HG03095 (cell line): ENCODE results near the gene RRM1.
"Not testable (repeated sequence)": the region's sequence is repeated elsewhere in the genome, so short reads cannot be mapped to it uniquely, and the experiment has no call there.

Source experiments
- ATAC-seq: cut with Tn5 transposase; IDR thresholded peaks from one replicate; pipeline ENCODE4 v1.9.1; 2021; ENCODE audit warnings: moderate library complexity; ENCODE audit not compliant: unreplicated experiment

Gene RRM1

DNA sequence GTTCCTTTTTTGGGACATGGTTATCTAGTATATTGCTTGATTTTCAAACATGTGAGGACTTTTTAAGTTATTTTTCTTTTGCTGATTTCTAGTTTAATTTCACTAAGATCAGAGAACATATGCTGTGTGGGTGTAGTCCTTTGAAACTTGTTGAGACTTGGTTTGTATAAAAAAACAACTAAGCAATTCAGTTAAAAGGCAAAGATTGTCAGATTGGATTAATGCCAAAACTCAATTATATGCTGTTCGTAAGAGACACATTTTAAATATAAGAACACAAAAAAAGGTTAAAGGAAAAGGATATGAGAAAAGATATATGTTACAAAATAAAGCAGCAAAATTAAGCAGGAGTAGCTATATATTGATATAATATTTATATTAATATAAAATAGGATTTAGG, 17.8 kb upstream of the RRM1 start:
- no peak for ATAC-seq

DNA sequence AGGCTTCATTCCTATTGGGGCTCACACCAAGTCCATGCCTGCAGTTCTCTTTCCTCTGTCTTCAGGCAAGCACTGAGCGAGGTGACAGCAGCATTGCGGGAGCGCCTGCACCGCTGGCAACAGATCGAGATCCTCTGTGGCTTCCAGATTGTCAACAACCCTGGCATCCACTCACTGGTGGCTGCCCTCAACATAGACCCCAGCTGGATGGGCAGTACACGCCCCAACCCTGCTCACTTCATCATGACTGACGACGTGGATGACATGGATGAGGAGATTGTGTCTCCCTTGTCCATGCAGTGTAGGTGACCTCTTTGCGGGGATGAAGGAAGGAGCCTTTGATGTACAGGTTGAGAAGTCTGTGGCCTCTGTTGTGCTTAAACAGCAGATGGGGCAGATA, 11.4 kb upstream of the RRM1 start:
- ATAC-seq = no peak

DNA sequence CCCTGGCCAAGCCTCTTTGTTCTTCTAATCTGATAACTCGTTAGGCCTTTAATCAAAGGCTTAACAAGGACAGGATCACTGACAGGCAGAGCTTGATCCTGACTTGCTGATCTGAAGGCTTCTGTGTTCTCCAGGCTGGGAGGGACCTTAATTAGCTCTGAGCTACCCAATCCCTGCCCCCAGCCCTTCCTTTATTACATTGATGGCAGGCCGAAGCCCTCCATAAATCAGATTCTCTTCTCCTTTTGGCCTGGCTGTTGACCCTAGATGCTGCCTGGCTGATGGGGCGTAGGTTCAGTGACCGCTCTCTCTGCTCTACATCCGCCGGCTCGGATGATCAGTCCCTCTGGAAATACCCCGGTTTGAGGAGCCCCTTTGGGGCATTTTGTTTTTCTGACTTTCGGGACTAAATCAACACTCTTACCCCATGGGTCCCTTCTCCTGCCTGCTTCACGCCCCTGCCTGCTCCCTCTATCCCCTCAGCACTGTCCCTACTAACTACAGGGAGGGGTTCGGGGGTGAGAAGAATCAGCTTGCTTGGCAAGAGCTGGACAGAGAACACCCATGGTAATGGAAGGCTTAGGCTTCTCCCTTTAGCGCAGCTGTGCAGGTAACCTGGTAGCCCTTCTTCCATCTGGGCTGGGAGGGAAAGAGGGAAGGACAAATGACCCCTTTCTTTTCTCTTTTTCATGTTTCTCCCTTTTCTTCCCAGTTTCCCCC, 10.0 kb upstream of the RRM1 start:
- ATAC-seq = no peak

DNA sequence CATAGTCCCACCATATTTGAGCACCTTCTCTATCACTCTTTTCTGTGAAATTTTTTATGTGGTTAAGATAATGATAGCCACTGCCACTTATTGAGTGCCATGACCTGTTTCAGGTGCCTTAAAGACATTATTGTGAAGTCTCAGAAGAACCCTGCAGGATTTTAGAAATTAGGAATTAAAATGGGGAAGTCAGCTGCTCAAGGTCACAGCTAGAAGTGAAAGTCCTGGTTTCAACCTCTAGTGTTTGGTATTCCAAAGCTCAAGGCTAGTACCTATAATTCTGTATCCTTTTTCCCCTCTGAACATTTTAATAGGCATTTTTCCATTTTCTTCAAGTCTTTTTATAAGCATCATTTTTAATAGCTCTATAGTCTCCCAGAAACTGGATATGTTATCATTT, 9.0 kb upstream of the RRM1 start:
- no peak for ATAC-seq

DNA sequence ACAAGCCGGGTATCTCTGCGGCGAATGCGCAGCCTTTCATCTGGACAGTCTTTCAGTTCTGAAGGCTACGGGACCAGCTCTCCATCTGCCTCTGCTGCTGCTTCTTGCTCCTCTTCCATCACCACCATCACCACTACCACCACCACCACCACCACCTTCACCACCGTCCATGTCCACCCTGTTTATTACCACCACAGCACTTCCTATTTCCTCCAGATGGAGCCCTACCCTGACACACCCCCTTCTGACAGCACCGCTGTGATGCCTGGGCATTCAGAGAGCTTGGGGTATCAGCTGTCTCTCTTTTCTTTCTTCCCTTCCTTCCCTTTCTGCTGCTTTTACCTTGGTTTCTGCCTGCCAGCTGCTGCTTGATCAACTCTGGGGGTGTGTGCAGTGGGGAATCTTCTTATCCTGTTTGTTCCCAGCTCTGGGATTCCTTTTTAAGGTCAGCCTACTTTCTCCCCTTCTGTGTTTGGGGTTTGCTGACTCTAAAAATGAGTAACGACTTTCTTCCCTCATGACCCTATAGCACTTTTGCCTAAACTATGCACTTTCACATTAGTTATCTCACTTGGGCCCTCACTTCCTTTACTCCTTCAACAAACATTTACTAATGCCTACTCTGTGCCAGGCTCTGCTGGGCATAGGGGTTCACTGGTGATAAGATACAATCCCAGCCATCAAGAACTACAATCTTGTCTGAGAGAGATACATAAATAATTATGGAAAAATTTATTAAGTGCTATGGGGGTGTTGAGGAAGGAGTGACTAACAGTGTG, 7.8 kb upstream of the RRM1 start:
- ATAC-seq = no peak

DNA sequence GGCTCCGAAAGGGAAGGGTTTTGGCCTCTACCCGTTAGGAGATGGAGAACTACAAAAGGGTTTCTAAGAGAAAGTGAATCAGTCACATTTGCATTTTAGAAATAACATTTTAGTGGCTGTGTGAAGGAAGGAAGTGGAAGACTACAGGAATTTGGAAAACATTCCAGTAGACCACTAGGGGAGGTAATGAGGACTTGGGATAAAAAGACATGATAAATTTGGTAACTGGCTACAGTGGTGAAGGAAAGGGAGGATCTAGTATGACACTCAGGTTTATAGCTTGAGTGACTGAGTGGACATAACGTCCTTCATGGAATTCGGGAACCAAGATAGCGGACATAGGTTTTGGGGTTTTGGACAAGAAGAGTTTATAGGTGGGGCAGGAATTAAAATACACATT, 7.0 kb upstream of the RRM1 start:
- ATAC-seq = no peak

DNA sequence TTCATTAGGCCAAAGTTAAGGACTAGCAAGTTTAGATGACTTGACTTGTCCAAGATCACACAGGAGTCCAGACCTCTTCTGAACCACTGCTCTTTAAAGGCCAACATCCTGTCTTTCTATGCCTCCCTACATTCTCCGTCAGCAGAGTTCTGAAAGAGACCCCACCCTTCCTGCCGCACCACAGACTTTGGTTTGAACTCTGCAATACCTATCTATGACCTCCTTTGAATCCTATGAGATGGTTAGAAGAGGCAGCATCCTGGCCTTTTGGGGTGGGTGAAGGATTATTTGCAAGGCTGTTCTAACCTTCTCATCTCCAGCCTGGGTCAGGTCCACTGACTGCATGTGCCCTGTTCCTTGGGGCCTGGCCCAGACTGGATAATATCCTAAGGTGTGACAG, 4.3 kb upstream of the RRM1 start:
- ATAC-seq = no peak

DNA sequence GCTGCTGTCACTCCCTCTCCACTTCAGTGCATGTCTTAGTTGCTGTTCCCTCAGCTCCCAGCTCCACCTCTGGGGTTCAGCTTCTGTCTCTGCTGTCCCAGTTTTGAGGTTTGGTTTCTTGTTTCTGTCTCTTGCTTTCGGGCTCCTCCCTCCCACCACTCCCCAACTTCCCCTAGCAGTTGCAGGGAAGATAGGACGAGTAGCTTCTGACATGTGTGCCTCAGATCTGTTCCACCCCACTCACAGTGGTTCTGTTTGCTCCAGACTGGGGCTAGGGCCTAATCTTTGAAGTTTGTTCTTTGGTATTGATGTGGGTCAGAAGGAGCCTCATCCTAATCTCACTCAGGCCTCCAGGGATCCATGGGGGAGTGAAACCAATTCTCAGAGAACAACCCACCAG, 2.6 kb upstream of the RRM1 start:
- ATAC-seq = no peak

DNA sequence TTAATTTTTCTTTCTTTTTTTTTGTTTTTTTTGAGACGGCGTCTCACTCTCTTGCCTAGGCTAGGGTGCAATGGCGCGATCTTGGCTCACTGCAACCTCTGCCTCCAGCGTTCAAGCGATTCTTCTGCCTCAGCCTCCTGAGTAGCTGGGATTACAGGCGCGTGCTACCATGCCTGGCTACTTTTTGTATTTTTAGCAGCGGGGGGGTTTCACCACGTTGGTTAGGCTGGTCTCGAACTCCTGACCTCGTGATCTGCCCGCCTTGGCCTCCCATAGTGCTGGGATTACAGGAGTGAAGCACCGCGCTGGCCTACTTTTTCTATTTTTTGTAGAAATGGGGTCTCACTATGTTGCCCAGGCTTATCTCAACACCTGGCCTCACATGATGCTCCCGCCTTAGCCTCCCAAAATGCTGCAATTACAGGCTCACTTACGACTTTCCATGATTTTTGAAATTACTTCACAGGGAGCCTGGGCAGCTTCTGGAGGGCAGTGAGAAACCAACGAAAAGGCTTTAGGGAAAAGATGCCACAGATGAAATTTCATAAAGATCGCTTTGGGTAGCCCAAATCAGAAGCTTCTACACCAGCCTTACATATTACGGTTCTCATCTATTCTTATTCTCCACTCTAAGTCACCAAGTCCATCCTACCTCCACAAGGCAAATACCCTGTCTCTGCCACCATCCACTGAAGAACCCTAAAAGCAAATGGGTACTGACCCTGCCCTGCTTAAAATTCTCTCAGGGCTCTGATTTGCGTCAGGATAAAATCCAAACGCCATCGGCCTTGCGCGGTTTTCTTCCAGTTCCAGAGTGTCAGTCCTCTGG, 866 bp upstream of the RRM1 start:
- ATAC-seq = no peak

DNA sequence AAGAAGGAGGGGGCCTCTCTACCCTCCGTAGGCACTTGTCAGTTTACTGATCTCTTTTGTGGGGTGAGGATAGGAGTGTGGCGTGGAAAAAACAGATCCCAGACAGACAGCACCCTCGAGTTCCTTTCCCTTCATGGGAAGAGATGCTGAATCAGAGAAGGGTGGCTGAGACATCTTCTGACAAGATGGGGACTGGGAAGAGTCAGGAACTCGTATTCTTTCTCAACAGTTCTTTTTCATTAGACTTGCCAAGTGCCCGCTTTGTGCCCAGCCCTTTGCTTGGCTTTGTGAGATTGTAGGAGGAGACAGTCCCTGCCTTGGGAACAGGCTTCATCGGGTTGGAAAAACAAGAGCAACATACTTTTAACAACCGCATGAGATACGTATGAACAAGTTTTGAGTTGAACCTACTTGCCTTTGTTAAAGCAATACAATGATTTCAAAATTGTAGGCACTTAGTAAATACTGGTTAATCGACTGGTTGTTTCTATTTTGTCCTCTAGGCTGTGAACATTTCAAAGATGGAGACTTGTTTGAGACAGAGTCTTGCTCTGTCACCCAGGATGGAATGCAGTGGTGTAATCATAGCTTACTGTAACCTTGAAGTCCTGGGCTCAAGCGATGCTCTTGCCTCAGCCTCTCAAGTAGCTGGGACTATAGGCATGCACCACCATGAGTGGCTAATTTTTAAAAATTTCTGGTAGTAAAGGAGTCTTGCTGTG, 1.1 kb downstream of the RRM1 start:
- no peak for ATAC-seq

DNA sequence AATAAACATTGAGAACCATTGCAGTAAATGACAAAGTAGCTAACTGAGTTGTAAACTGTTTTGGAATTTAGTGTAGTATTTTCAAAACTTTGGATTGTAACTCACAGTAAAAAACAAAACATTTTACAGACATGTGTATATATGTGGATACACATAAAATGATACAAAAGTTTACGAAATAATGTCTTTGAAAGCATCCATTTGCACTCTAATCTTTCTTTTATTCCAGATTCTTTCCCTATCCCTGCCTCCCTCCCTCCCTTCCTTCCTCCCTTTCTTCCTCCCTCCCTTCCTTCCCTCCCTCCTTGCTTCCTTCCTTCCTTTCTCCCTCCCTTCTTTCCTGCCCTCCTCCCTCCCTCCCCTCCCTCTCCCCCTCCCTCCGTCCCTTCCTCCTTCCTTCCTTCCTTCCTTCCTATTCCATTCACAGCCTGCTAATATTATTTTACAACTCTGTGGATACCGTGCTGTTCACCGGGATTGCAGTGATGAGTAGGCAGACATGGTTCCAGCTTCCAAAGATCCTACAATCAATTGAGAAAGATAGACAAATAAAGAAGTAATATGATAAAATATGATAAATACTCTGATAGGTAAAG, 3.5 kb downstream of the RRM1 start:
- ATAC-seq = no peak

DNA sequence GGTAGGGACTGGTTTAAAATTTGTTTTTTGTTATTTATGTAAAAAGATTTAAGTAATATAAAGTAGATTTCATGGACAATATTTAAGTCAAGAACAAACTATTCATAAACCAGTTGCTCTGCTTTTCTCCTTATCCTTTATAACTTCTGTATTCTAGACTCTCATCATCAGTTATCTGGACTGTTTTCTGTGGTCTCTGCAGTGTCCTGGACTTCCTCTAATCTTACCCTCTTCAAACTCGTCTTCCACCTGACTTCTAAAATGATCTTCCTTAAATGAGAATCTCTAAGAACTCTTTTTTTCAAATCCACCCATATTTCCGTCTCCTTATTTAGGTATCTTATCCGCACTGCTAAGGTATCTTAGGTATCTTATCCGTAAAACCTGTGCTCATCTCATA, 8.1 kb downstream of the RRM1 start:
- no peak for ATAC-seq

DNA sequence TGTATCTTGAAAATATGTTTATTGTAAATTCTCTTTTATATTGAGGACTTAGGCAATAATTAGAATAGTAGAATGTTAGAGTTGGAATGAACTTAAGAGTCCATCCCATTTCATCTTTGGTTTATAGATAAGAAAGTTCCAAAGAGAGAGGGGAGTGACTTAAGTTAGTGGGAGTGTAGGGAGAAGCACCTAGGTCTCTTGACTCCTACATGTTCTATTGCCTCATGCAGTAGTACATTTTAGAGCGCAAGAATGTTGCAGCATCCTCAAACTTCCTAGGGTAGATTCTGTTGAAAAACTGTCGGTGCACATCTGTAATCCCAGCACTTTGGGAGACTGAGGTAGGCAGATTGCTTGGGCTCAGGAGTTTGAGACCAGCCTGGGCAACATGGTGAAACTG, 8.7 kb downstream of the RRM1 start:
- ATAC-seq = no peak

DNA sequence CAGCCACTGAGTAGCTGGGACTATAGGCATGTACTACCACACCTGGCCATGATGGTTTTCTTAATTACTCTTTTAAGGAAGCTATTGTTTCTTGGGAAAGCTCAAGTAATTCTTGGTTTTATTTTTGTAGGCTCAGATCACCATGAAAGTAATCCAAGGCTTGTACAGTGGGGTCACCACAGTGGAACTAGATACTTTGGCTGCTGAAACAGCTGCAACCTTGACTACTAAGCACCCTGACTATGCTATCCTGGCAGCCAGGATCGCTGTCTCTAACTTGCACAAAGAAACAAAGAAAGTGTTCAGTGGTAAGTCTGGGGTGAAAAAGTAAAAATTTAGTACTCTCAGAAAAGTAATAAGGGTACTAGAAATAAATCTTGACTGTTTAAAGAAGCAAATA, 11.3 kb downstream of the RRM1 start:
- no peak for ATAC-seq

DNA sequence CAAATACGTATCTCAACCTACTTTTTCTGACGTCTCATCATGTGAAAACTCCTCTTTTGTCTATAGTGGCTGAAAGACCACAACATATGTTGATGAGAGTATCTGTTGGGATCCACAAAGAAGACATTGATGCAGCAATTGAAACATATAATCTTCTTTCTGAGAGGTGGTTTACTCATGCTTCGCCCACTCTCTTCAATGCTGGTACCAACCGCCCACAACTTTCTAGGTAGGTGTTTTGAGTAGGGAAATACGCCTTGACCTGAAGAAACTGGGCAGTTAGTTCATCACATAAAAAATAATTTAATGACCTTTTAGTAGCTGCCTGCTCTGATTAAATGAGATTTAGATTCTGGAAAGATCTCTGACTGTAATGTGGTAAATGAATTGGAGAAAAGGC, 17.2 kb downstream of the RRM1 start:
- no peak for ATAC-seq

DNA sequence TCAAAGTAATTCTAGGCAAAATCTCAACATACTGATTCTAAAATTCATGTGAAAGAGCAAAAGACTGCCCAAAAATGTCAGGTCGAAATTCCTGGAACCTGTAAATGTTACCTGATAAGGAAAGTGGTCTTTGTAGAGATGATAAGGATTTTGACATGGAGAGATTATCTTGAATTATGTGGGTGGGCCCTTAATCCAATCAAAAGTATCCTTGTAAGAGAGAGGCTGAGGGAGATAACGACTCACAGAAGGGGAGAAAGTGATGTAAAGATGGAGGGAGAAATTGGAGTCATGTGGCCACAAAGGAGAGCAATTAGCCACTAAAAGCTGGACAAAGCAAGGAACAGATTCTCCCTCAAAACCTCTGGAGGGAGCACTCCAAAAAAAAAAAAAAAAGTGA, 20.5 kb downstream of the RRM1 start:
- no peak for ATAC-seq

DNA sequence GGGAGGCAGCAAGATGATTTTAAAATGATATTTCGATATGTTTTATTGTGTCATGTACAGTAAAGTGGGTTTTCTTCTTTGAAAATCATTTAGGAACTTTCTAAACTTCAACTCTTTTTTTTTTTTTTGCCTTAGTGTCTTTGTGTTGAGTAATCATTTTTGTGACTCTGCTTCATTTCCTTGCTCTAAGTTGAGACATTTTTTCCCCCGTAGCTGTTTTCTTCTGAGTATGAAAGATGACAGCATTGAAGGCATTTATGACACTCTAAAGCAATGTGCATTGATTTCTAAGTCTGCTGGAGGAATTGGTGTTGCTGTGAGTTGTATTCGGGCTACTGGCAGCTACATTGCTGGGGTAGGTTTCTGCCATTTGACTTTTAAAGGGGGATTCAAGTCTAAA, 23.5 kb downstream of the RRM1 start:
- no peak for ATAC-seq

DNA sequence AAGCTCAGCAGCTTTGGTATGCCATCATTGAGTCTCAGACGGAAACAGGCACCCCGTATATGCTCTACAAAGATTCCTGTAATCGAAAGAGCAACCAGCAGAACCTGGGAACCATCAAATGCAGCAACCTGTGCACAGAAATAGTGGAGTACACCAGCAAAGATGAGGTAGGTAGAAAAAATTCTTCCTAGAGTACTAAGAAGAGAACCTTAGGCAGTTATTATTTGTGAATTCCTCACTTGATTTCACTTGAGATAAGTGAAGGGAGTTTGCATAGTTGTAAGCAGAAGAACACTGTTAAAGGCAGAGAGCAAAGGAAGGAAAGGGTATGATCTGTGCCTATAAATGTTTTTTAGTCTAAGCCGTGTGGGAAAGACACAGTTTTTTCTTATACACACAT, 28.6 kb downstream of the RRM1 start:
- no peak for ATAC-seq

DNA sequence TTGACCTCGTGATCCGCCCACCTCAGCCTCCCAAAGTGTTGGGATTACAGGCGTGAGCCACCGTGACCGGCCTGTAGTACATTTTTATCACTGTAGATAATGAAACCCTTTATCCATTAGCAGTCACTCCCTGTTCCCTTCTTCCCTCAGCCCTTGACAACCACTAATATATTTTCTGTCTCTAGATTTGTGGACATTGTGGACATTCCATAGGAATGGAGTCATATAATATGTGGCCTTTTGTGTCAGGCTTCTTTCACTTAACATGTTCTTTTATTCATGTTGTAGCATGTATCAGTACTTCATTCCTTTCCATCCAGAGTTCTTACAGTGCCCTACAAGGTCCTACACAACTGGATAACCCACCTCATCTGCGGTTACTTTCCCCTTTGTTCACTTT, 30.5 kb downstream of the RRM1 start:
- no peak for ATAC-seq

DNA sequence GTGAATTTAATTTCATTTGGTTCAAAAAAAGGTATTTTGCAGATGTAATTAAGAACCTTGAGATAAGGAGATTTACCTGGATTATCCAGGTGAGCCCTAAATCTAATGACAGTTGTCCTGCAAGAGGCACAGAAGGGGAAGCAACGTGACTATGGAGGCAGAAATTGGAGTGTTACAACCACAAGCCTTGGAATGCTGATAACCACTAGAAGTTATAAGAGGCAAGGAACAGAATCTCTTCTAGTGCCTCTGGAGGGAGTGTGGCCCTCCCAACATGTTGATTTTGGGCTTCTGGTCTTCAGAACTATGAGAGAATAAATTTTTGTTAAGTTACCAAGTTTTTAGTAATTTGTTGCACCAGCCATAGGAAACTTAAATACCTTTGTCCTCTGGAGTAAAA, 32.8 kb downstream of the RRM1 start:
- ATAC-seq = no peak

DNA sequence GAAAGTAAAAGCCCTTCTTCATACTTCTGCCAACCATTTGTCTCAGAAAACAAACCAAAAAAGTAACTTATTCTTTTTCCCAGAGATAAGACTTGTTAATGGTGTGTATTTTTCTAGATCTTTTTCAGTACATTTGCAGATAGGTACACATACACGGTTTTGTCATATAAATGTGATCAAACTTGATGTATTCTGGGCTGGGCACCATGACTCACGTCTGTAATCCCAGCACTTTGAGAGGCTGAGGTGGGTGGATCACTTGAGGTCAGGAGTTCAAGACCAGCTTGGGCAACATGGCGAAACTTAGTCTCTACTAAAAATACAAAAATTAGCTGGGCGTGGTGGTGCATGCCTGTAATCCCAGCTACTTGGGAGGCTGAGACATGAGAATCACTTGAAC, 35.6 kb downstream of the RRM1 start:
- not testable (repeated sequence) for ATAC-seq
